ENCODE measurements around the gene RBMS1.
A peak's percentile ranks its signal among the peaks of the same experiment; 100 is the strongest.

The RBMS1 gene

DNA sequence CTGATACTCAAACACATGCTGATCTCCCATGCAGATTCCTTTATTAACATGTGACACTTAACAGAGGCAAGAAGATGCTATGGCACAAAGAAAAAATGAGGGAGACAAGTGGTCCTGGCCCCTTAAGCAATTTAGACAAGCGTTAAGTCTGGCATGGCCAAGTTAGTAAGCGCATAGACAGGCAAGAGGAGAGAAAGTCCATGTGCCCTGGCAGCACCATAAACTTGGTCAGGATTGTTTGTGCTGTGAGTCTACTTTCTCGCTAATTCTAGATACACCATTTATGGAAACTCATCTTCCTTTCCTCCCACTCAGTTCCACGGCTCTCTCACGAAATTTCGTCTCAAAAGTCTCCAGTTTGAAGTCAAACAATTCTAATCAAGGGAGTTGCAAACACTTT lies 138.9 kb downstream of the RBMS1 start:
- TF ChIP-seq, protein P1, sequence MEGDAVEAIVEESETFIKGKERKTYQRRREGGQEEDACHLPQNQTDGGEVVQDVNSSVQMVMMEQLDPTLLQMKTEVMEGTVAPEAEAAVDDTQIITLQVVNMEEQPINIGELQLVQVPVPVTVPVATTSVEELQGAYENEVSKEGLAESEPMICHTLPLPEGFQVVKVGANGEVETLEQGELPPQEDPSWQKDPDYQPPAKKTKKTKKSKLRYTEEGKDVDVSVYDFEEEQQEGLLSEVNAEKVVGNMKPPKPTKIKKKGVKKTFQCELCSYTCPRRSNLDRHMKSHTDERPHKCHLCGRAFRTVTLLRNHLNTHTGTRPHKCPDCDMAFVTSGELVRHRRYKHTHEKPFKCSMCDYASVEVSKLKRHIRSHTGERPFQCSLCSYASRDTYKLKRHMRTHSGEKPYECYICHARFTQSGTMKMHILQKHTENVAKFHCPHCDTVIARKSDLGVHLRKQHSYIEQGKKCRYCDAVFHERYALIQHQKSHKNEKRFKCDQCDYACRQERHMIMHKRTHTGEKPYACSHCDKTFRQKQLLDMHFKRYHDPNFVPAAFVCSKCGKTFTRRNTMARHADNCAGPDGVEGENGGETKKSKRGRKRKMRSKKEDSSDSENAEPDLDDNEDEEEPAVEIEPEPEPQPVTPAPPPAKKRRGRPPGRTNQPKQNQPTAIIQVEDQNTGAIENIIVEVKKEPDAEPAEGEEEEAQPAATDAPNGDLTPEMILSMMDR (conservative IDR thresholded peaks at IDR 0.05; ENCODE audit: control insufficient read depth, insufficient read depth, low read depth, low read length): no peak
- H3K4me3 ChIP-seq (ENCODE audit: control insufficient read depth, low read depth, low read length): no peak overlapping the region
- no peak for DNase-seq (ENCODE audit: low read depth)

GRCh38 chr2:160353813-160354212 lies 139.8 kb downstream of the RBMS1 start:
- TF ChIP-seq, protein P1 (conservative IDR thresholded peaks at IDR 0.05; ENCODE audit: control insufficient read depth, insufficient read depth, low read depth, low read length): no peak
- DNase-seq (ENCODE audit: low read depth): no peak
- no peak overlapping the region for H3K4me3 ChIP-seq (ENCODE audit: control insufficient read depth, low read depth, low read length)

DNA sequence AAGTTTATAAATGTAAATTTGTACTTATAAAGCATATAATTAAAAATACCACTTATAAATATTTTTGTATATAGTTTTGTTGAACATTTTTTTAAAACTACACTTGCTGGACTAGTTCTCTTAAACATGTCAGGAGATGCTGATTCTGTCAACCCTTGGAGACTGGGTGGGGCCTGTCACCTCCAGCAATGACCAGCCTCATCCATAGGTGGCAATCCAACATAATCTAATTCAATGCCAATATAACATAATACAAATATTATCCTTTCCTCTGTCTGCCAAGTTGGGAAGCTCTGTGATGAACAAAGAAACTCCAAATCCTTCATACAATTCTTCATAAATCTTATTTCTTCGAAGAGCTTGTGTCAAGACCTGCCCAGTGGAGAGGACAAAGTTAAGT lies 140.4 kb downstream of the RBMS1 start:
- H3K4me3 ChIP-seq (ENCODE audit: control insufficient read depth, low read depth, low read length): no peak overlapping the region
- TF ChIP-seq, protein P1 (conservative IDR thresholded peaks at IDR 0.05; ENCODE audit: control insufficient read depth, insufficient read depth, low read depth, low read length): peak; percentile 10
- DNase-seq (ENCODE audit: low read depth): no peak

DNA sequence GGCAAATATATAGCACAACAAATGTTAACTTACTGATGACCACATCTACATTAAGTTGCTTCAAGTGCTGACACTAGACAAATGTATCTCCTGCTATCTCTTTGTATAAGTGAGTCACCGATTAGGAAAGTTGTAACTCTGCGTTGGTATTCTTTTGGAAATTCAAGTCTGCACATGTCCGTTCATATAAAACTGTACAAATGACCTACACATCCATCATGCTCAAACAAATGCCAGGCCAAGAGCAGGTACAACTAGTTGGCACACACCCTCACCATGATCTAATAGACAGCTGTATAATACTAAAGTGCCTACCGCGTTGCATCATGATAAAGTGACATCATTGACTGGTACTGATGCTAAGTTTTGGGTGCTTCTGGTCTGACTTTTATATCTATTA lies 141.1 kb downstream of the RBMS1 start:
- no peak overlapping the region for H3K4me3 ChIP-seq (ENCODE audit: control insufficient read depth, low read depth, low read length)
- TF ChIP-seq, protein P1 (conservative IDR thresholded peaks at IDR 0.05; ENCODE audit: control insufficient read depth, insufficient read depth, low read depth, low read length): no peak
- peak; percentile 71 for DNase-seq (ENCODE audit: low read depth)

DNA sequence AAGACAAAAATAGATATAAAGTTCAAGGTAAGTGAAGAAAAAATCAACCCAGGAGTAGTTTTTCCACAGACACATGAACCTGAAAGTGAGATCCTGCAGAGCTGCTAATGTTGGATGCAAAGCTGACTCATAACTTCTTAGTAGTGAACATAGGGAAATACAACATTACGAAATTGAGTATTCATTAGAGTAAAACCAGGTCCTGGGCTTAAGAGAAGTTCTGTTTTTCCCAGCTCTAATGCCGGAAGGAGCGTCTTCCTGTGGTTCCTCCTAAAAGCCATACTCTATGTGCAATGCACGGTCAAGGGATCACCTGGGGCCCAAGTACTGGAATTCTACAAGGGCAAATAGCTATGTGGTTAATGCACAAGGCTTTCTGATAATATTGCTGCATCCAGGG lies 141.7 kb downstream of the RBMS1 start:
- no peak overlapping the region for H3K4me3 ChIP-seq (ENCODE audit: control insufficient read depth, low read depth, low read length)
- TF ChIP-seq, protein P1 (conservative IDR thresholded peaks at IDR 0.05; ENCODE audit: control insufficient read depth, insufficient read depth, low read depth, low read length): no peak
- peak; percentile 82 for DNase-seq (ENCODE audit: low read depth)

GRCh38 chr2:160349306-160349705 lies 144.3 kb downstream of the RBMS1 start:
- TF ChIP-seq, protein P1 (conservative IDR thresholded peaks at IDR 0.05; ENCODE audit: control insufficient read depth, insufficient read depth, low read depth, low read length): no peak
- H3K4me3 ChIP-seq (ENCODE audit: control insufficient read depth, low read depth, low read length): no peak overlapping the region
- DNase-seq (ENCODE audit: low read depth): no peak

DNA sequence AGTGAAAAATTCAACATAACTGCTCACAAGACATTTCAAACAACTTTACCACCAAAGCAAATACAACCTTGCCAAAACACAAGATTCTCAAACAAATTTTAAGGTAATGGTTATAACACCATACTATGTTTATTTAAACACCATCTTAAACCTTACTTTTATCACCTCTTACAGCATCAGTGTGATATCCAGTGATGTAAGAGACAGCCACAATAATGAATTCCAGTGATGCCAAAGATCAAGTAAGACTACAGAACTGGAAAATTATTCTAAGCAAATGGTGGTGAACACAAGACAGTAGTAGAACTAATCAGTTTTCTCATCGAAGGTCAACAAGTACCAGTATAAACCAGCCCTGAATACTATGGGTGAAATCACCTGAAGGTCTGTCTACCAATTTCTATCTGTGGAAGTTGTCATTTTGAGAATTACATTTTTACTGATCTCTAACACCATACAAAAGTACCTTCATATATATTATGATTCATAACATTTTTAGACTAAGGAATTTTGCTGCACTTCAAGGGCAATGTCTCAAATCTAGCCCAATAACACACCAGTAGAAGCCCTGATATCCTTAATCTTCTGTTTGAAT lies 146.2 kb downstream of the RBMS1 start:
- H3K4me3 ChIP-seq (ENCODE audit: control insufficient read depth, low read depth, low read length): no peak overlapping the region
- TF ChIP-seq, protein P1 (conservative IDR thresholded peaks at IDR 0.05; ENCODE audit: control insufficient read depth, insufficient read depth, low read depth, low read length): no peak
- no peak for DNase-seq (ENCODE audit: low read depth)

Data from fibroblast of mammary gland (primary cell).